IMR-90 (cell line): ENCODE data around the gene DISP2. TPM values are rescaled to one million over a fixed set of nuclear protein-coding genes. Genes with fewer than 3 reads are reported as not detected.

Experiments
- ATAC-seq: fragments of 200-7000 bp; cut with Tn5 transposase; 2 replicates; pipeline ENCODE4 v1.9.1; 2020; ENCODE audit warnings: low read depth, mild to moderate bottlenecking, moderate library complexity
- BruUV-seq: library from RNA; stranded (reverse); fragments of 400-500 nt; replicated peaks from 2 replicates; lab custom pipeline; 2021; lab: Mats Ljungman, UMichigan
- CTCF ChIA-PET: fragments of 300-600 bp; formaldehyde crosslinking; extraction: SDS; loops from one replicate; lab custom pipeline; 2021; ENCODE audit warnings: antibody characterized with exemption; lab: Yijun Ruan, JAX
- POLR2A ChIA-PET: fragments of 300-600 bp; sonication (Branson Sonifier 250); formaldehyde crosslinking; loops from one replicate; lab custom pipeline; 2022; ENCODE audit warnings: antibody characterized with exemption; ENCODE audit not compliant: unreplicated experiment; lab: Charles Lee
- DNase-seq: peaks from one replicate; pipeline ENCODE4 v3.0.0; 2013
- H2AFZ ChIP-seq: replicated peaks from 2 replicates; pipeline ENCODE3; 2013; ENCODE audit warnings: low read length, mild to moderate bottlenecking; ENCODE audit not compliant: poor library complexity
- H2AK5ac ChIP-seq: 2 replicates; pipeline ENCODE4 v1.6.1; 2013; ENCODE audit warnings: low read depth, low read length, inconsistent platforms
- H2AK9ac ChIP-seq: replicated peaks from 2 replicates; pipeline ENCODE3; 2013; ENCODE audit warnings: mild to moderate bottlenecking, low read depth, low read length, moderate library complexity; ENCODE audit not compliant: poor library complexity
- H2BK120ac ChIP-seq: 2 replicates; pipeline ENCODE4 v1.6.1; 2013; ENCODE audit warnings: low read depth, low read length, inconsistent platforms
- H2BK15ac ChIP-seq: 3 replicates; pipeline ENCODE4 v1.6.1; 2013; ENCODE audit warnings: low read depth, low read length, inconsistent platforms
- H2BK20ac ChIP-seq: 2 replicates; pipeline ENCODE4 v1.6.1; 2013; ENCODE audit warnings: low read depth, mild to moderate bottlenecking, inconsistent platforms, low read length, moderate library complexity
- H2BK5ac ChIP-seq: 2 replicates; pipeline ENCODE4 v1.6.1; 2013; ENCODE audit warnings: mild to moderate bottlenecking, low read depth, low read length, inconsistent platforms; ENCODE audit not compliant: poor library complexity, severe bottlenecking
- H3K14ac ChIP-seq: replicated peaks from 2 replicates; pipeline ENCODE4 v1.6.1; 2013; ENCODE audit warnings: low read depth, low read length, inconsistent platforms
- H3K18ac ChIP-seq: 2 replicates; pipeline ENCODE4 v1.6.1; 2013; ENCODE audit warnings: low read depth, low read length, control low read depth
- H3K23ac ChIP-seq: 2 replicates; pipeline ENCODE4 v1.6.1; 2013; ENCODE audit warnings: low read depth, low read length, inconsistent platforms
- H3K27ac ChIP-seq: 2 replicates; pipeline ENCODE4 v1.5.1; 2013; ENCODE audit warnings: mild to moderate bottlenecking, control low read depth, low read length; ENCODE audit not compliant: insufficient read depth
- H3K27me3 ChIP-seq: 2 replicates; pipeline ENCODE4 v1.6.1; 2013; ENCODE audit warnings: low read length; ENCODE audit not compliant: control insufficient read depth, insufficient read depth
- H3K36me3 ChIP-seq: 2 replicates; pipeline ENCODE4 v1.6.1; 2013; ENCODE audit warnings: low read length, mixed read lengths; ENCODE audit not compliant: control insufficient read depth, insufficient read depth
- H3K4ac ChIP-seq: 2 replicates; pipeline ENCODE4 v1.6.1; 2013; ENCODE audit warnings: low read depth, low read length, inconsistent platforms
- H3K4me1 ChIP-seq: 2 replicates; pipeline ENCODE4 v1.6.1; 2013; ENCODE audit warnings: low read length, mixed read lengths; ENCODE audit not compliant: control insufficient read depth, insufficient read depth
- H3K4me2 ChIP-seq: 2 replicates; pipeline ENCODE4 v1.6.1; 2013; ENCODE audit warnings: low read depth, mild to moderate bottlenecking, control low read depth, low read length, moderate library complexity
- H3K4me3 ChIP-seq: 2 replicates; pipeline ENCODE4 v1.5.1; 2013; ENCODE audit warnings: low read depth, mild to moderate bottlenecking, control low read depth, low read length, moderate library complexity; ENCODE audit not compliant: insufficient read depth
- H3K56ac ChIP-seq: 2 replicates; pipeline ENCODE4 v1.6.1; 2013; ENCODE audit warnings: low read length, inconsistent platforms; ENCODE audit not compliant: insufficient read depth; ENCODE audit errors: extremely low read depth
- H3K79me1 ChIP-seq, 2 experiments: 2 replicates each; pipeline ENCODE4 v1.6.1; 2013; ENCODE audit warnings: low read length in 2 of 2, inconsistent platforms in 1 of 2, low read depth in 1 of 2
- H3K9ac ChIP-seq: 2 replicates; pipeline ENCODE4 v1.6.1; 2013; ENCODE audit warnings: low read depth, low read length, control low read depth
- H3K9me1 ChIP-seq: 2 replicates; pipeline ENCODE4 v1.6.1; 2013; ENCODE audit warnings: low read length, inconsistent platforms; ENCODE audit not compliant: insufficient read depth
- H3K9me3 ChIP-seq: 2 replicates; pipeline ENCODE4 v1.6.1; 2013; ENCODE audit warnings: low read length; ENCODE audit not compliant: control insufficient read depth, insufficient read depth
- H4K20me1 ChIP-seq: 2 replicates; pipeline ENCODE4 v1.6.1; 2013; ENCODE audit warnings: low read length, inconsistent platforms; ENCODE audit not compliant: insufficient read depth
- H4K5ac ChIP-seq: 2 replicates; pipeline ENCODE4 v1.6.1; 2013; ENCODE audit warnings: mild to moderate bottlenecking, low read depth, low read length, control low read depth
- H4K8ac ChIP-seq, 2 experiments: 2 replicates each; pipeline ENCODE4 v1.6.1; 2013; ENCODE audit warnings: low read depth in 2 of 2, low read length in 2 of 2, control low read depth in 1 of 2, inconsistent platforms in 1 of 2
- H4K91ac ChIP-seq: 2 replicates; pipeline ENCODE4 v1.6.1; 2013; ENCODE audit warnings: low read depth, low read length, inconsistent platforms; ENCODE audit not compliant: insufficient read depth
- BHLHE40 ChIP-seq: fragments of 150-350 bp; IDR thresholded peaks from 2 replicates; pipeline ENCODE4 v1.6.1; 2016; ENCODE audit warnings: mild to moderate bottlenecking, low read depth, low read length
- CTCF ChIP-seq: conservative IDR thresholded peaks from 2 replicates; pipeline ENCODE4 v1.5.1; 2012; ENCODE audit warnings: mild to moderate bottlenecking, low read depth, low read length, improper control_type of control experiment
- MAFK ChIP-seq: IDR thresholded peaks from 2 replicates; pipeline ENCODE4 v1.6.1; 2012; ENCODE audit warnings: low read depth, low read length, improper control_type of control experiment
- MAZ ChIP-seq: IDR thresholded peaks from 2 replicates; pipeline ENCODE4 v1.6.1; 2012; ENCODE audit warnings: low read depth, mild to moderate bottlenecking, low read length, improper control_type of control experiment, moderate library complexity, borderline replicate concordance
- NFE2L2 ChIP-seq: fragments of 150-350 bp; IDR thresholded peaks from 2 replicates; pipeline ENCODE4 v1.6.1; 2016; ENCODE audit warnings: low read depth, mild to moderate bottlenecking, low read length
- POLR2A ChIP-seq: IDR thresholded peaks from 2 replicates; pipeline ENCODE4 v1.6.1; 2012; ENCODE audit warnings: mild to moderate bottlenecking, low read depth, low read length
- RCOR1 ChIP-seq: IDR thresholded peaks from 2 replicates; pipeline ENCODE4 v1.6.1; 2012; ENCODE audit warnings: mild to moderate bottlenecking, low read length, improper control_type of control experiment; ENCODE audit not compliant: insufficient replicate concordance
- RFX5 ChIP-seq: IDR thresholded peaks from 2 replicates; pipeline ENCODE4 v1.8.0; 2012; ENCODE audit warnings: low read depth, mild to moderate bottlenecking, low read length, moderate library complexity
- WGBS, 2 experiments: methylation state at CpG; one replicate each; pipeline versions ENCODE4 v1.1.5 to v1.1.7; 2013; ENCODE audit warnings: missing lambda C conversion rate in 2 of 2; ENCODE audit not compliant: insufficient read length in 1 of 2; ENCODE audit errors: extremely low coverage in 2 of 2; 5-methylcytosine and 5-hydroxymethylcytosine counted together
- dilution Hi-C: fragments of 300-500 bp; cut with HindIII; formaldehyde crosslinking; loops from one replicate; pipeline ENCODE4 v1.14.3; 2018; ENCODE audit warnings: low sequenced_read_pairs; ENCODE audit not compliant: unreplicated experiment
- in situ Hi-C: fragments of 300-500 bp; cut with MboI; formaldehyde crosslinking; loops from 3 replicates; pipeline ENCODE4 v1.14.3; 2019; ENCODE audit warnings: low sequenced_read_pairs, inconsistent platforms, mixed read lengths
- intact Hi-C: fragments of 100-400 bp; cut with micrococcal nuclease; formaldehyde crosslinking; loops from 2 replicates; pipeline ENCODE4 v1.10.0; 2022
- polyA plus RNA-seq, 3 experiments: library from polyadenylated mRNA; depleted of rRNA; stranded (reverse); fragments of >200 nt; gene quantifications; 2 replicates each; pipeline ENCODE4 v1.2.3, GENCODE V29; 2012; ENCODE audit warnings: low replicate concordance in 1 of 3
- total RNA-seq: library from RNA; depleted of rRNA; stranded (reverse); fragments of >200 nt; gene quantifications from 2 replicates; pipeline ENCODE4 v1.2.3, GENCODE V29; 2012

Gene DISP2
- total and polyA plus RNA-seq, 2 of the 4 experiments (the other 2 are of a cell fraction): 0.34 to 0.36 TPM

GRCh38 chr15:40409366-40409765, 51.3 kb downstream of the DISP2 start:
- POLR2A ChIA-PET: interaction anchor here (0.6 kb wide), 1 partner anchor 27 kb away, joined by 3 read pairs; the partner anchor contains the start of gene KNSTRN
- H3K4me1 ChIP-seq: peaks cover 3% of the 10 kb centered on the region

More at GRCh38 chr15:40409366-40409765, 51.3 kb downstream of the DISP2 start:
- peaks cover 12 to 43% of the 10 kb centered on the region in 2 experiments for H3K79me1 ChIP-seq
- CTCF ChIA-PET: interaction anchor here (0.7 kb wide), 1 partner anchor 88 kb away, joined by 4 read pairs; no protein-coding TSS in a partner anchor
- no peak overlapping the region for H3K23ac ChIP-seq
- H3K36me3 ChIP-seq: peaks cover 34% of the 10 kb centered on the region
- H2BK15ac ChIP-seq: no peak overlapping the region
- dilution Hi-C loops (no loop called here), in situ Hi-C loops (no loop called here), intact Hi-C loops (loop anchor here (5.0 kb wide), 1 partner anchor 87 kb away; the partner anchor contains the start of gene INAFM2)
- H4K8ac ChIP-seq: no peak overlapping the region
- no peak overlapping the region for H4K5ac ChIP-seq
- TF ChIP-seq RCOR1 (no peak), MAFK (no peak), RFX5 (no peak), MAZ (no peak), CTCF (no peak), NFE2L2 (no peak), BHLHE40 (no peak), POLR2A (no peak)
- H3K4ac ChIP-seq: no peak overlapping the region
- H3K9me3 ChIP-seq: no peaks in the 10 kb centered on the region
- H3K14ac ChIP-seq: no peak overlapping the region
- no peak overlapping the region for H3K56ac ChIP-seq
- no peak overlapping the region for H4K91ac ChIP-seq
- no peak overlapping the region for H2AK9ac ChIP-seq
- H3K27me3 ChIP-seq: no peaks in the 10 kb centered on the region
- H3K4me2 ChIP-seq: no peak overlapping the region
- H3K9ac ChIP-seq: no peak overlapping the region
- no peak overlapping the region for H3K4me3 ChIP-seq
- no TSS peak for BruUV-seq
- DNase-seq (no peak), ATAC-seq (no peak)
- H3K27ac ChIP-seq: no peak overlapping the region
- no peak overlapping the region for H2BK20ac ChIP-seq
- no peaks in the 10 kb centered on the region for H3K9me1 ChIP-seq
- no peak overlapping the region for H2AK5ac ChIP-seq
- H2AFZ ChIP-seq: no peak overlapping the region
- WGBS, 2 experiments: 90% methylated on average over 2 of the region's 3 CpGs; no CpG with 5 or more reads in 1 of the 2 experiments
- no peak overlapping the region for H3K18ac ChIP-seq
- H2BK120ac ChIP-seq: no peak overlapping the region
- no peaks in the 10 kb centered on the region for H4K20me1 ChIP-seq
- H2BK5ac ChIP-seq: no peak overlapping the region
